AG08396 (cell line): ENCODE measurements around the gene CNPY4.
"Not testable (repeated sequence)": the region's sequence is repeated elsewhere in the genome, so short reads cannot be mapped to it uniquely, and the experiment has no call there.

Source experiments
- DNase-seq: peaks from one replicate; pipeline ENCODE4 v3.0.0; 2012; ENCODE audit warnings: low spot score, mixed read lengths

CNPY4 gene

GRCh38 chr7:100119970-100120732 lies 717 bp downstream of the CNPY4 start:
- DNase-seq: peak; percentile 77

- DNase-seq: no peak
These were observed 1.3 kb downstream of the CNPY4 start for GRCh38 chr7:100120733-100121036.

- DNase-seq: no peak
These were observed 2.6 kb downstream of the CNPY4 start for GRCh38 chr7:100122067-100122466.

- DNase-seq: no peak
These were observed 3.1 kb downstream of the CNPY4 start for GRCh38 chr7:100122568-100122967.

- no peak for DNase-seq
These were observed 5.1 kb downstream of the CNPY4 start for GRCh38 chr7:100124301-100125230.

GRCh38 chr7:100126239-100126930 lies 7.0 kb downstream of the CNPY4 start:
- no peak for DNase-seq

GRCh38 chr7:100126931-100127865 lies 7.8 kb downstream of the CNPY4 start, which contains the start of gene MBLAC1:
TSS of gene MBLAC1 (plus strand) at chr7:100126967. CDS start at chr7:100127396, 429 bp downstream.
- DNase-seq: peak; percentile 94

GRCh38 chr7:100127866-100128636 lies 8.6 kb downstream of the CNPY4 start:
- peak; percentile 26 for DNase-seq

GRCh38 chr7:100128637-100128963 lies 9.2 kb downstream of the CNPY4 start:
- DNase-seq: no peak

GRCh38 chr7:100130220-100130607 lies 10.8 kb downstream of the CNPY4 start:
- DNase-seq: not testable (repeated sequence)

GRCh38 chr7:100130608-100131453 lies 11.4 kb downstream of the CNPY4 start:
- DNase-seq: peak; percentile 76

- no peak for DNase-seq
These were observed 12.7 kb downstream of the CNPY4 start for GRCh38 chr7:100132126-100132525.

- DNase-seq: peak; percentile 71
These were observed 13.3 kb downstream of the CNPY4 start for GRCh38 chr7:100132697-100133151.

- DNase-seq: no peak
These were observed 18.7 kb downstream of the CNPY4 start for GRCh38 chr7:100137851-100138760.

- no peak for DNase-seq
These were observed 22.1 kb downstream of the CNPY4 start for GRCh38 chr7:100141555-100141949.

GRCh38 chr7:100142461-100142860 lies 23.0 kb downstream of the CNPY4 start:
- DNase-seq: no peak

- DNase-seq: not testable (repeated sequence)
These were observed 26.9 kb downstream of the CNPY4 start for GRCh38 chr7:100146350-100146749.

- no peak for DNase-seq
These were observed 27.8 kb downstream of the CNPY4 start for GRCh38 chr7:100147278-100147677.

- no peak for DNase-seq
These were observed 28.8 kb downstream of the CNPY4 start for GRCh38 chr7:100148225-100148558.
